Measurements from ENCODE around the gene GCNT3.

The GCNT3 gene

GRCh38 chr15:59611276-59612260 lies at the start of gene GCNT3:
Gene GCNT3 (plus strand): TSS chr15:59611783. CDS start chr15:59618239, 6,456 bp downstream.
- no peak within 1 kb of the TSS for H3K4me3 ChIP-seq (ENCODE audit: low read length)
- no peak for TF ChIP-seq CTCF (IDR thresholded peaks at IDR 0.05; ENCODE audit: insufficient read depth, low read depth, low read length, missing control alignments)
- peak; percentile 78 for DNase-seq (ENCODE audit: low read depth)

GRCh38 chr15:59562448-59563186 lies 49.0 kb upstream of the GCNT3 start:
- DNase-seq (ENCODE audit: low read depth) = no peak
- TF ChIP-seq CTCF (IDR thresholded peaks at IDR 0.05; ENCODE audit: insufficient read depth, low read depth, low read length, missing control alignments) = peak; percentile 6
- no peak overlapping the region for H3K4me3 ChIP-seq (ENCODE audit: low read length)

GRCh38 chr15:59565299-59565698 lies 46.3 kb upstream of the GCNT3 start:
- DNase-seq (ENCODE audit: low read depth) = no peak
- no peak for TF ChIP-seq CTCF (IDR thresholded peaks at IDR 0.05; ENCODE audit: insufficient read depth, low read depth, low read length, missing control alignments)

GRCh38 chr15:59567324-59567723 lies 44.3 kb upstream of the GCNT3 start:
- peak; percentile 89 for DNase-seq (ENCODE audit: low read depth)
- no peak for TF ChIP-seq CTCF (IDR thresholded peaks at IDR 0.05; ENCODE audit: insufficient read depth, low read depth, low read length, missing control alignments)
- H3K4me3 ChIP-seq (ENCODE audit: low read length) = no peak overlapping the region

More at GRCh38 chr15:59565299-59565698, 46.3 kb upstream of the GCNT3 start:
- H3K4me3 ChIP-seq (ENCODE audit: low read length) = no peak overlapping the region

GRCh38 chr15:59569477-59569876 lies 42.1 kb upstream of the GCNT3 start:
- no peak for DNase-seq (ENCODE audit: low read depth)
- no peak overlapping the region for H3K4me3 ChIP-seq (ENCODE audit: low read length)
- no peak for TF ChIP-seq CTCF (IDR thresholded peaks at IDR 0.05; ENCODE audit: insufficient read depth, low read depth, low read length, missing control alignments)

GRCh38 chr15:59570315-59570714 lies 41.3 kb upstream of the GCNT3 start:
- no peak for TF ChIP-seq CTCF (IDR thresholded peaks at IDR 0.05; ENCODE audit: insufficient read depth, low read depth, low read length, missing control alignments)
- DNase-seq (ENCODE audit: low read depth) = peak; percentile 98
- H3K4me3 ChIP-seq (ENCODE audit: low read length) = no peak overlapping the region

All from epithelial cell of esophagus (primary cell).